SH-SY5Y (cell line): Measurements from ENCODE around the gene PKNOX2.

ENCODE experiments used
- GATA2 ChIP-seq: IDR thresholded peaks from 2 replicates; pipeline ENCODE4 v1.6.1; 2011; ENCODE audit warnings: mild to moderate bottlenecking, low read depth, low read length
- GATA3 ChIP-seq: IDR thresholded peaks from 2 replicates; pipeline ENCODE4 v1.6.1; 2011; ENCODE audit warnings: low read depth, mild to moderate bottlenecking, low read length, moderate library complexity

DNA sequence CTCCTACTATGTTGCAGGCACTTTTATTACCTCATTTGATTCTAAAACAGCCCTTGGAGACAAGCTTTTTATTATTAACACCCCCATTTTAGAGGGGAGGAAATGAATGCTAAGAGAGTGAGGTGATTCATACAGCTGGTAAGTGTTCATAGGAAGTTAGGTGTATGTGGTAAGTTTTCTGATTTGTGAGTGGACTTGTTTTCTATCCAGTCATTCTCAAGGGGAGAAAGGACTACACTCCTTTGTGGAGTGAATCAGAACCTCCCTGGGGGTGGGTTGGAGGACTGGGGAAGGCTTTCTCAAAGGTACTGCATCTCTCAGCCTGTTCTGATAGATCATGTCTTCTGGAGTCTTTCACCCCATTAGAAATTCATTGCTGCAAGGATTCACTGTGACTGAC is 23.5 kb downstream of the PKNOX2 start:
- no peak for TF ChIP-seq GATA2
- TF ChIP-seq GATA3: no peak
